Activated T-helper 9 cell treated with anti-CD3 and anti-CD28 coated beads, Interleukin-2, amount 50 U/mL, for 16 hours (primary cell): ENCODE measurements around the gene TTLL6.
A peak's percentile ranks its signal among the peaks of the same experiment; 100 is the strongest.

ENCODE experiments used
- DNase-seq: peaks from one replicate; pipeline ENCODE4 v3.0.0-alpha.2; 2020; ENCODE audit warnings: low read depth

TTLL6 gene

GRCh38 chr17:48737330-48738043 lies 79.5 kb downstream of the TTLL6 start:
- DNase-seq: no peak

- DNase-seq: no peak
Measured at GRCh38 chr17:48735062-48735351, 82.0 kb downstream of the TTLL6 start.

GRCh38 chr17:48734333-48735061 lies 82.5 kb downstream of the TTLL6 start:
- DNase-seq: no peak

DNA sequence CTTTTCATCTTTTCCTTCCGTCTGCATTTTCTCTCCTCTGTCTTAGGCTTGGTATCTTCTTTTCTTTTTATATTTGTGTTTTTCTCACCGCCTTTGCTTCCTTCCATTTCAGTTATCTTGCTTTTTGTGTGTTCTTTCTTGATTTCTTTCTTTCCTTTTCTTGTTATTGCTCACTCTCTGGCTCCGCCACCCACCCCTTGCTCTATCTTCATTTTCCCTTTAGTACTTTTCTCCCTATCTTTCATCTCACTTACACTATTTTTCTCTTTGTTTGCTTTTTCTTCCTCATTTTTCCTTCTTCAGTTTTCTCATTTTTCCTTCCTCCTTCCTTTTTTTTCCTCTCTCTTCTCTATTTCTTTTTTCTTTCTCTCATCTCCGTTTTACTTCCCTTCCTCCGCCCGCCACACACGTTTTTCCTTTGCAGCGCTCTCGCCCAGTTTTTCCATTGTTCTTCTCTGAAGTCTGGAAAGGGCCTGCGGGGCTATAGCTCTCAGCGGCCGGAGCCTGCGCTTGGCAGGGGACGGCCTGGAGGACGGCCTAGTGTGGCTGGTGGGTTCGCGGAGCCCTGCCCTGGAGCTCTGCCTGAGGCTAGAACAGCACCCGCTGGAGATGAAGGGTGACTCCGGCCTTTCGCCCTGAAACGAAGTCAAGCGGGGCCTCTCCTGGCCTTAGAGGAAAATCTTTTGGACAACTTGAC lies 83.2 kb downstream of the TTLL6 start:
- no peak for DNase-seq

DNA sequence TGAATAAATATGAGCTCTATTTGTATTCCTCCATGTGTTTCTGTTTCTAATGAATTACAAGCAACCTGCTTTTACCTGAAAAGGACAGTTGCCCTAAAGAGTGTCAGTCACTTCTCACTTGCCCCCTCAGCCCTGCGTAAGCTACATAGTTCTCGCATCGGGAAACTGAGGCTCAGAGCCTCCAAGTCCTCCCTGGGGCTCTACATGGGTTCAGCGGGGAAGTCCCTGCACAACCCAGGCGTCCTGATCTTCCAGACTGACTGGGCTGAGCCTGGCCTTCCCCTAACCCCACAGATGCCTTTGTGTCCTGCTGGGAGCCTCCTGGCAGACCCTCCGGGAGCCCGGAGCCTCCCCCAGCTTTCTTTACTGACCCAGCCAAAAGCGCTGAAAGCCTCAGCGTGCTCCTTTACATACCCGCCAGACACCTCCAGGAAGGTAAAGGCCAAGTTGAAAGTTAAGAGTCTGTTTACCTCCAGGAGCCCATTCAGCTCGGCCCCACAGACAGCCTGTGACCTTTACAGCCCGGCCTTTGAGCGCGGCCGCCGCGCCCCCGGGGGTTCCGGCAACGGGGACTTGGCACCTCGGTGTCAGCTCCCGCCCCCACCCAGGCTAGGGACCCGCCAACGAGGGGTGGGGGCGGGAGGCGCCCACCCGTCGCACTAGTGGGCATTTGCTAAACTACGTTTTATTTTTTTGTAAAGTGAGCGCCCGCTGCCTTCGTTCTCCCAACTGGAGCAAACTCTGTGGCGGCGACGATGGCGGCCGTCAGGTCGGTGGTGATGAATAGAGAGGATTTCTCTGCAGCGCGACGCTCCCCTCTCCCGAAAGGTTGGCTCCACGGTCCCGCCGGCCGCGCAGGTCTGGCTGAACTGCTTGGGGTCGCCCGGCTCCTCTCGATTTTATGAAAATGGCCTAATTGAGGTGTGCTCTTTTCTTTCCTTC lies 84.1 kb downstream of the TTLL6 start:
- no peak for DNase-seq

DNA sequence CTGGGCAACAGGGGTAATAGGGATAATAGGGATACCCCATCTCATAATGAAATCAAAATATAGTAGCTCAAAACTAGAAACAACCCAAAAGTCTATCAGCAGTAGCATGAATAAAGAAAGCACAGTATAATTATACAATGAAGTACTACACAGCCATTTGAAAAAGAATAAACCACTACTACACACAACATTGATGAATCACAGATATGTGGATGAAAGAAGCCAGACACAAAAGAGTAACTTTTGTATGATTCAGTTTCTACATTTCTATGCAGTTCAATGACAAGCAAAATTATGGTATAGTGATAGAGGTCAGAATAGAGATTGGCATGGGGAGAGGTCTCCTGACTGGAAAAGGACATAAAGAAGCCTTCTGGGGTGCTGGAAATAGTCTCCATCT lies 85.7 kb downstream of the TTLL6 start:
- DNase-seq: no peak

DNA sequence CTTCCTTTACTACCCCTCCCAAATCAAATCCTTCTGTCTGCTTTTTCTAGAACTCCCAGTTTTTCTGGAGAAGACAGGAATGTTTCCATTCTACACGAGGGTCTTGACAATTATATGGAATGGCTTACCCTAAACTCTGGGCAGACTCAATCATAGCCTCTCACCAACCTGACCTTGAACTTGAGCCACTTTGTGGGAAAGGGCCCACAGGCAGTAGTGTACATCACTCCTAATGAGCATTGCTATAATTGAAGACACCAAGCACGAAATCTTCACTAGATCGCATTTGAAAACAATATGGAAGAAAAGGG lies 86.8 kb downstream of the TTLL6 start:
- DNase-seq: no peak

DNA sequence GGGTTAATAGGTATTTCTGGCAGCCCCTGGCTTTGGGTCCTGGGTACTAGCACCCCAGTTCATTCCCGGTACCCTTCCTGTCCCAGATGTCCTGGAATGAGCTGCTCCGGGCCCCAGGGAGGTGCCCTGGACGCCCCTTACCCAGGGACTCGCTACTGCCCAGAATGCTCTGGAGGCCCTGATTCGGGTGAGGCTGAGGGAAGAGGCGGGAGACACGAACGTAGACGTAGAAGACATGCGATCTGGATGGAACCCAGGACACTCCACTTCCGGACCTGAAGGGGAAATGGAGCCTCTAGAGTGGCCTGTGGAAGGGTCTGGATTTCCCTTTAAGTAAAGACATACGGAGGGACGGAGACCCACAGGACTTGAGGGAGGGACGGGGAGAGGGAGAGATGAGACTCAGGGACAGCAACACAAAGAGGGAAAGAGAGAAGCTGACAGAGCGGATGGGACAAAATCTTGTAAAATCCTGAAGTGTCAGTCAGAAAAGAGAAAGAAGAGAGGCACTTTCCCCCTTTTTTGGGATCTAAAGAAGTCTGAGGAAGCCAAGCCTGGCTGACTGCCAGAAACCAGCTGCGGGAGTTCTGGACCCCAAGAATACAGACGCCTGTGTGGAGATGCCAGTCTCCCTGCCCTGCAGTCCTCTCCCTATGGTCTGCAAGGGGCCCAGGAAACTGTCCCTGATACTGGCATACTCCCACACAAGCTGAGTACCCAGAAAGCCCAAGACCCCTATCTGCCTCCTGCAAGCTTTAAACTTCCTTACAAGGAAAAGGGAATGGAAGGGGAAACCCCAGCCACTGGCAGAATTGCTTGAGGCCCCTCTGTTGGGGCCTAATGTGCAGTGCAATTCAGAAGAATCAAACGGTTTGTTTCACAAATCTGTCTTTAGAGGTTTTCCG lies 87.4 kb downstream of the TTLL6 start:
- DNase-seq: no peak

DNA sequence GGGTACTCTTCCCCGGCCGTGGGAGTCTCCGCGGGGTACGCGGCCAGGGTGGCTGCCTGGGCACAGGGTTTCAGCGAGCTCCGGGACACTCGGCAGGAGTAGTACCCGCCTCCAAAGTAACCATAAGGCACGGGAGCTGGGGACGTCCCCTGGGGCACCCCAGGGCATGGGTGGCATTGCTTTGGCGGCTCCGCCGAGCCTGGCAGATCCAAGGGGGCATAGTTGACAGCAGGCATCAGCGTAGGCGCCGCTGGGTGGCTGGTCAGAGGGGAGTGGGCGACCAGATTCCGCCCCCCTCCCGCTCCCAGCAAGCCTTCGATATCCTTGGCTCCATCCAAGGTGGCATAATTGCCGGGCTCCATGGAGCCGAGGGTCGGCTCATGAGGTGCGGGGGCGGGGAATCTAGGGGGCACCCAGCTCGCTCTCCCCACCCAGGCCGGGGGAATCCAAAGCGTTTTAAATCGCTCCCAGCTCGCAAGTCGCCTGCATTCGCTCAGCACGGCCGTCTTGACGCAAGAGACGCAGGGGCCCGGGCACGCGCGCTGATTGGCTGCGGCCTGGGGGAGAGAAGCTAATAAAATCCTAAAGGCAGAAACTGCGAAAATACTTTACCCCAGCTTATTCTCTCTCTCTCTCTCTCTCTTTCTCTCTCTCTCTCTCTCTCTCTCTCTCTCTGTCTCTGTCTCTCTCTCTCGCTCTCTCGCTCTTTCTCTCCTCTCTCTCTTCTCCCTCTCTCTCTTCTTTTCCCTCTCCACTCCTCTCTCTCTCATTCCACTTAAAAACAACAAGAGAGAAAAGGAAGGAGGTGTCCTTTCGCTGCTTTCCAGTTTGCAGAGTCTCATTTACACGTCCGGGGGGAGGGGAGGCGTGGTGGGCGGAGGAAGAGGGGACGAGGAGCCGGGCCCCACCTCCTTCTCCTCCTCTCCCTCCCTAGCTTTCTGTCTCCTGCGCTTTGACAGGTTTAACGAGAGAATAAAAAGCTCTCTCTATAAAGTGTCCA lies 88.5 kb downstream of the TTLL6 start, which contains the start of gene HOXB13:
Gene HOXB13, minus strand, starts transcription at position 519 of the 1,000 bp plus-strand sequence. Its CDS starts 157 bp downstream, at position 362.
- DNase-seq: peak; percentile 16

GRCh38 chr17:48727415-48728175 lies 89.4 kb downstream of the TTLL6 start:
- no peak for DNase-seq

DNA sequence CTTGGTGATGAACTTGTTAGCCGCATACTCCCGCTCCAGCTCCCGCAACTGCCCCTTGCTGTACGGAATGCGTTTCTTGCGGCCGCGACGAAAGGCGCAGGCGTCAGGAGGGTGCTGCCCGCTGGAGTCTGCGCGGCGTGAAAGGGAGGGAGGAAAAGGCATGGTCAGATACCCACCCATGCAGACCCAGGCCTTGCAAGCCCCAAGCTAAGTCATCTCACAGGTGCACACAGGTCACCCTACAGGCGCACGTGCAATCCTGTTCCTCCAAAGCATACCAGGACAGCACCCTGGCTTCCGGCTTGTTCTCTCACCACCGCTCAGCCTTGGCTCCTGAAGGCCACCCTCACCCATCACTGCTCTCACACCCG lies 90.1 kb downstream of the TTLL6 start:
- DNase-seq: no peak

DNA sequence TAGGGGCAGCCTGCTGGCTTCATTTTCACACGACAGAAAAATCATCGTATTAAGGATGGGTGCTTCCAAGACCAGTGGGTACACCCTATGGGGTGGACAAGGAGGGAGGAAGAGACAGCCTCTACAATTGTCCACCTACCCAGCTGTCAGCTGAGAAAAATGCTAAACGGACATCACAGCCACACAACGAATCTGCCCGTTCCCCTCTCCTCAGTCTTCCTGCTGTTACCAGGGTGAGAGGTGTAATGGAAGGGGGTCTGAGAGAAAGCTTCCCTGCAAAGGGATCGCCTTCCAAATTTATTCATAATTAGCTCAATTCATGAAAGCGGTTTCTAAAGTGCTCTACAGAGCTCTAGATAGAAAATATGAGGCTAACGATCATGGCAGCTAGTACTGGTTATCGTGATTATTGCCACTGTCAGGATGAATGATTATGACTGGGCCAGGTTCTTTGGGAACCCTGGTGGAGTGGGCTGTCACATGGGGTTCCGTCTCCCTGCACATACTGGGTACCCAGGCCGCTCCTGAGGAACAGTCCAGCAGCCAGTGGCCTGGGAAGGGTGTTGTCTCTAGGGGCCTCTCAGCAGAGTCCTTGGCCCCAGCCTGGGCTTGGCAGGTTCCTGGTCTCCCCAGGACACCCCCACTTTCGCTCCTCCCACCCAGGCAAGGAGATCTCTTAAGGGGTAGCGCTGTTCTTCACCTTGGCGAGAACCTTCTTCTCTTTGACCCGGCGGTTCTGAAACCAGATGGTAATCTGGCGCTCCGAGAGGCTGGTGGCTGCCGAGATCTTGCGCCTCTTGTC lies 90.7 kb downstream of the TTLL6 start:
- no peak for DNase-seq

DNA sequence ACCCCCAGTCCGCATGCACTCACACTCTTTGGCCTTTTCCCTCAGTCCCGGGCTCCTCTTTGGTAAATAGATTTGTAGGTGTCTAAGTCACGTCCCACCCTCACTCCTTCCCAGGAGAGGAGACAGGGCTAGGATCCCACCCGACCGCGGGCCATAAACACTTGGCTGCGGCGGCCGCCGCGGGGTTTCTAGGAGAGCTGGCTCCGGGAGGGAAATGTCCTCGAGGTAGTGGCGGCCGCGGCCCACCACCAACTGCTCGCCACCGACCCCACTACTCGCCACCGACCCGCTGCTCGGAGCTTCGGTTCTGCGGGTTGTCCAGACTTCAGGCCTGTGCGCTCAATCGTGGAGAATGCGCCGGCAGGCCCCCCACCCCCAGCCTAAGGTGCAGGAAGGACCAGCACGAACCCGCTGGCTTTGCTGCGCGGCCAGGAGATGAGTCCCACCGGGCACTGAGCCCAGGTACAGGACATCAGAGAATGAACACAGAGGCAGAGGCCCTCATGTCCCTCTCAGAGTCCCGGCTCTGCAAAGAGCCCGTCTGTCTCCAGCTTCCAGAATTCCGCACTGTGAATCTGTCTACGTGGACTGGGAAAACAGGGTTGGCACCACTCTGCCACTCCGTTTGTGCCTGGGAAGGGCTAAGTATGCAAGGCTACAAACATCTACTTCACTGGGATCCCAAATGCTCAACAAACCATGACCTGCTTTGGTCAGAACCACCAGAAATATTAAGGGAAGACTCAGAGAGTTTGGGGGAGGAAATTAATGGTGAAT lies 91.6 kb downstream of the TTLL6 start:
- DNase-seq: no peak

DNA sequence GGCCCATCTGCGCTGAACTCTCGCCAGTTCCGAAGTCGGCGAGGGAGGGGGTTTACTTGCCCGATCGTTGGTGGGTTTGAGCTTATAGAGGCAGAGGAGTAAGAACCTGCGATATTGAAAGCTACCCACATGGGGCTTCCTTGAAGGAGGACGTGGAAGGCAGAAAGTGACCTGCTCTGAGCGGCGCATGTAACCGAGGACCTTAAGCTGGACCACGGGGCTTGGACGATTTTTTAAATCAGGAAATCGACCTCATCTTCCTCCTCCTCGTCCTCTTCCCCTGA lies 92.1 kb downstream of the TTLL6 start:
- DNase-seq: no peak

GRCh38 chr17:48724251-48725003 lies 92.6 kb downstream of the TTLL6 start:
- DNase-seq: peak; percentile 52

DNA sequence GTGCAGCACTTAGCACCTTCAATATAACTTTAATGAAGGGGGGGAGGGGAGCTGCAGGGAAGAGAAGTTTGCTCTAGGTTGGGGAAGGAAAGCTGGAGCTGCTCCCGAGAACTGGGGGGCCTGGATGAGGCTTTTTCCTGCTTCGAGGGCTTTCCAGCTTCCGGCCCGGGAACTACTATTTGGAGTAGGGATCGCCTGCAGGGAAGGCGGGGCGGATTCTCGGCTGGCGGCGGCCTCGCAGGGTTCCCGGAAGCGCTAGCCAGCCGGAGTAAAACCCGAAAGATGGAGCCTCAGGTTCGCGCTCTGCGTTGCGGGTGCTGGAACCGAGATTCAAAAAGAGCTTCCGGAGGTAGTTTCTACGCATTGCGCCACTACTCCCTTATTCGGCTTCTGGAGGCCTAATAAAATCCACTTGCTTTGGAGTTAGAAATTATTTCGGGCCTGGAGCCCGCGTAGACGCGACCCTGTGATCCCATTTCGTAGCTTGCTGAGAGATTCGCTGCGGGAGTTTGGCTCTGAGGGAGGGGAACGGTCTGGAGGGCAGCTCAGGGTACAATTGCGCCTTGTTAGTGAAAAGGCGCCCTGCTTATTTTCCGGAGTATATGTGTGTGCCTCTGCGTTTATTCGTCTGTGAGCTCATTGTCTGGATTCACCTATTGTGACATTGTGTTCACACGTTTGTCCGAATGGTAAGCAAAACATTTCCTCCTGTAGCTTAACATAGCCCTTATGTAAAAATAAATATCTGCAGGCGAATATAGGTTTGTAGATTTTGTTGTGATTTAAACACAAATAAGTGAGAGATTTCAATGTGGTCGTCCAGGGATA lies 93.4 kb downstream of the TTLL6 start:
- DNase-seq: no peak
